ENCODE results near the gene CKB.

- TF ChIP-seq EP300 (IDR thresholded peaks at IDR 0.05) (no peak), RFX5 (IDR thresholded peaks at IDR 0.05) (no peak), POLR2A (IDR thresholded peaks at IDR 0.05; ENCODE audit: low read length) (no peak), EHMT2 (IDR thresholded peaks at IDR 0.05; ENCODE audit: low read depth) (no peak), REST (IDR thresholded peaks at IDR 0.05) (no peak), BHLHE40 (IDR thresholded peaks at IDR 0.05; ENCODE audit: low read depth, low read length) (no peak)
- TF ChIP-seq, protein P1, sequence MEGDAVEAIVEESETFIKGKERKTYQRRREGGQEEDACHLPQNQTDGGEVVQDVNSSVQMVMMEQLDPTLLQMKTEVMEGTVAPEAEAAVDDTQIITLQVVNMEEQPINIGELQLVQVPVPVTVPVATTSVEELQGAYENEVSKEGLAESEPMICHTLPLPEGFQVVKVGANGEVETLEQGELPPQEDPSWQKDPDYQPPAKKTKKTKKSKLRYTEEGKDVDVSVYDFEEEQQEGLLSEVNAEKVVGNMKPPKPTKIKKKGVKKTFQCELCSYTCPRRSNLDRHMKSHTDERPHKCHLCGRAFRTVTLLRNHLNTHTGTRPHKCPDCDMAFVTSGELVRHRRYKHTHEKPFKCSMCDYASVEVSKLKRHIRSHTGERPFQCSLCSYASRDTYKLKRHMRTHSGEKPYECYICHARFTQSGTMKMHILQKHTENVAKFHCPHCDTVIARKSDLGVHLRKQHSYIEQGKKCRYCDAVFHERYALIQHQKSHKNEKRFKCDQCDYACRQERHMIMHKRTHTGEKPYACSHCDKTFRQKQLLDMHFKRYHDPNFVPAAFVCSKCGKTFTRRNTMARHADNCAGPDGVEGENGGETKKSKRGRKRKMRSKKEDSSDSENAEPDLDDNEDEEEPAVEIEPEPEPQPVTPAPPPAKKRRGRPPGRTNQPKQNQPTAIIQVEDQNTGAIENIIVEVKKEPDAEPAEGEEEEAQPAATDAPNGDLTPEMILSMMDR (IDR thresholded peaks at IDR 0.05): no peak
Observed at GRCh38 chr14:103508521-103509329, 13.9 kb downstream of the CKB start.

Measured in A549 (cell line).